Fibroblast of peridontal ligament (primary cell): ENCODE measurements around the gene FAM20C.

Experiments
- DNase-seq: peaks from one replicate; pipeline ENCODE4 v3.0.0-alpha.2; 2010; ENCODE audit errors: extremely low read depth

The FAM20C gene

DNA sequence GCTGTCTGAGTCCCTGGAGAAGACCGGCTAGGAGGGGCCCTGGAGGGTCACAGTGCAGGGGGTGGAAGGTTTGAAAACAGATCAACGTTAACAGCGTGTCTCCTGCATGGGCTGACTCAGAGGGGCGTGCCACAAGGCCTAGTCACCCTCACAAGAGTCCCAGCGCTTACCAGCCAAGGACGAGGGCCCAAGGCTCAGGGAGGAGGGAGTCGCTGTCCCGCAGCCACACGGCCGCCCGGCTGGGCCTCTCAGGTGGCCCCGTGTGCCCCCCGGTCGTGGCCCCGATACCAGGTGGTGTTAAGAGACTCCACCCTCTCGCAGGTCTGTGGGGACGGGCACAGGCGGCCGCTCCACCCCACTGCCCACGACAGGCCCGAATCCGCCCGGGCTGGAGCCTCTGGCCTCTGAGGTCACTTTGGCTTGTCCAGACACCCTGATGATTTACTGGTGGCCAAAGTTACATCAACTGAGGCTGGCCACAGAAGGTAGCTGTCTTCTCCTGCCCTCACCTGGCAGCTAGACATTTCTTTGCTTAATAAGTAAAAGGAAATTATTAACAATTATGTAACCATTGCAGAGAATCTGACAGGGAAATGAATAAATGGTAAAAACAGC, 34.0 kb downstream of the FAM20C start:
- no peak for DNase-seq

DNA sequence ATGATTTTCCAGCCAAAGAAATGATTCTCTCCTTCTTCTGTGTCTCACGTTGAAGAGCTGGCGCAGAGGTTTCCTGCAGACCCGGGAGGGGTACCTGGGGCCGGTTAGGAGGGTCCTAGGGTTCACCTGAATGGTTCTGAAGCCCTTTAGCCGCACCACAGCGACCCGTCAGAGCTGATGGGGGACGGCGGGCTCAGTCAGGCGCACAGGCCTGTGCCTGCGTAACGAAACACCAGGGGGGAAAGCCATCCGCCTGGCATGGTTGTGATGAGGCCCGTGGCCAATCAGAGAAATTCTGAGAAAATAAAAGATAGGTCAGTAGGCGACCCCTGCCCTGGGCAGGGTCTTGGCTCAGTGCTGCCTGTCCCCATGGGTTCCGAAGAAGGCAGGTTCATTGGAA, 35.6 kb downstream of the FAM20C start:
- no peak for DNase-seq

DNA sequence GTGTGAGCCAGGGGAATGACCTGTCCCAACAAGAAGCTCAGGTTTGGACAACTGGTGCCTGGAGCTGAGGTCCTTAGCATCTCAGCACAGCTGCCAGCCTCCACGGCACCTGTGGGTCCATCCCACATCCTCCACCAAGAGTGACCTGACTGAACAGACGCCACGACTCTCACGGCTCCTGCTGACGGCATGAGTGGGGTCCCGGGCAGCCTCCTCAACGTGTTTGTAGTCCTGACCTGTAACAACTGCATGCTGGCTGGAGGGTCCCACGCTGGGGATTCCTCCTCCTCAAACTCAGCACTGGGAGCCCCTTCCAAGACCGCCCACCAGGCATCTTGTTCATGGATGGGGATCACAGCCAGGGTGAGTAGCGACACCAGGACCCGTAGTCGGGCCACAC, 36.2 kb downstream of the FAM20C start:
- no peak for DNase-seq

DNA sequence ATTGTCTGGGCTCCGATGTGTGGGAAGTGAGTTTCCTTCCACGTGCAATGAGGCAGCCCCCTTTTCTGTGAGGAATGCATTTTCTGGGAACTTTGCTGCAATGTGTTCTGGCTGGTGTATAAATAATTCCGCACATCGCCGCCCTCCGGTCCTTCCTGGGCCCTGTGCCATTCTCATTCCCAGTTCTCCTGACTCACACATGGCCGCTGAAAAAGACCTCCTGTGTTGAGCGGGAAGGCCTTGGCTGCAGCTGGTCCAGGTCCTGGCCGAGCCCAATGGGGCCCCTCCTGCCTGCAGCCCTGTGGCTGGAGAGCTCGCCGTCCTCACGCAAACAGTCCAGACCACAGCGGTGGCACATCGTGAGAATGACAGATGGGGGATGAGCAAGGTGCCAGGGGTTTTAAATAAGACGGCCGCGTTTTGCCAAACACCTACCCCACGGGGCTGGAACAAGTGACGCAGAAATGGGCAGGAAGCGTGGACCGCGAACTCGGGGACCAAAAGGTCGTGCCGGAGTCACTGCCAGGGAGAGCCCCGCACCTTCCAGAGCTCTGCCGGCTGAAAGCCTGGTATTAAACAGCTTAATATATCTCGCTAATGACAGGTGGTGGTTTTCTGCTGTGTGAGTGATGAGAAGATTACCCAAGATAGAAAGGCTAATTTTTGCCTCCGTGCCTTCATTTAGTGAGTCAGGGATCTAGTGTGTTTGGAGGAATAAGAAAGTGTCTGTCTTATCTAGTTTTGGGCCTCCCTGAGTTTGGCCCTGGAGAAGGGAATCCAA, 37.0 kb downstream of the FAM20C start:
- peak; percentile 92 for DNase-seq

DNA sequence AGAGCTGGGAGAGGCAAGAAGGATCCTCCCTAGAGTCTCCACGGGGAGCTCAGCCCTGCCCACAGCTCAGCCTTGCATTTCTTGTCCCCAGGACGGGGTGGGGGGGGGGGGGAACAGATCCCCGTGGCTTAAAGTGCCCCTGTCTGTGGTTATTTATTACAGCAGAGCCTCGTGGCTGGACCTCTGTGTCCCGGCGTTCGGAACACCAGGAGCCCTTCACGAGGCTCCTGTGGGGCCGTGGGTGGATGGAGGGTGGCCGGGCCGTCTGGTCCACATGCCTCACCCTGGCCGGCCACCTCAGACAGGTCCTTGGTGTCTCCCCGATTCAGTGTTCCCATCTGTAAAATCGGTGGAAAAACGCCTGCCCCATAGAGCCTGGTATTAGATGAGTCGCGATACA, 37.9 kb downstream of the FAM20C start:
- DNase-seq: no peak

DNA sequence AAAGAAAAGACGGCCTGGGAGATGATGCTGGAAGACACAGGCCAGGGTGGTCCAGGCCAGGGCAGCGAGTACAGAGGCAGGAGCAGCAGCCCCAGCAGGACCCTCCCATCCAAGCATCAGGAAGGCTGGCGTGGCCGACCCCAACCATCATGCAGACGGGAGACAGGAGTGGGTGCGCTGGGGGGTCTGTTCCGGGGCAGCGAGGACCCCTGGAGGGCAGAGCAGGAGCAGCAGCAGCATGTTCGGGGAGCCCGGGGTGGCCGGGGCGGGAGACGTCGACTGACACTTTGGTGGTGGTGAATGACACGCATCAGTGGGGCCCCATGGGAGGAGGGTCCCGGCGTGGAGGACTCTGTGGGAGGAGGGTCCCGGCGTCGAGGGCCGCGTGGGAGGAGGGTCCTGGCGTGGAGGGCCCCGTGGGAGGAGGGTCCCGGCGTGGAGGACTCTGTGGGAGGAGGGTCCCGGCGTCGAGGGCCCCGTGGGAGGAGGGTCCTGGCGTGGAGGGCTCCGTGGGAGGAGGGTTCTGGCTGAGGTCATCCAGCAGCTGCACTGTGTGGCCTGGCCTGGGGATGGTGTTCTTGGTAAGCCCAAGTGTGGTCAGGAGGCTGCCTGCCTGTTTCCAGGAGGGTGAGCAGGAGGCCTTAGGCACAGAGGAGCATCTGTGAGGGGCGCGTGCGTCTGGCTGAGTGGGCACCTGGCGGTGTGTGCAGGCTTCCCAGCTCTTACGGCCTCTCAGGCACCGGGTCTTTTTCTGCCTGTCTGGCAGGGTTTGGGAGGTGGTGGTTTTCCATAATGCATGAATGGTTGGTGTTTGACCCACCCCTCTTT, 38.9 kb downstream of the FAM20C start:
- no peak for DNase-seq

DNA sequence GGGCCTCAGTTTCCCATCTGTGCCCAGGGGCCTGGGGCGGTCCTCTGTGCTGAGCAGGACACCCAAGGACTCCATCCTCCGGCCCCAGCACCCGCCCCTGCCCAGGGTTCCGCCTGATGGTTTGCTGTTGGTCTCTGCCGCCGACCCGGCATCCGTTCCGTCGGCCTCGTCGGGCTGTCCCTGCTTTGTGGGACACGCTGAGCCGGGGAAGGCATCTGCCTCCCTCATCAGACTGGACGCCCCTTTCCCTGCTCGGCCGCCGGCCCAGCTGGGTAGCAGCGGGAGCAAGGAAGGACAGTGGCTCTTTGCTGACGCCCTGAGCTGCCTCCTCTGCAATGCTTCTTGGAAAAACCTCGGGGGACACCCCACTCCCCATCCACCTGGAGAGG, 39.5 kb downstream of the FAM20C start:
- no peak for DNase-seq

DNA sequence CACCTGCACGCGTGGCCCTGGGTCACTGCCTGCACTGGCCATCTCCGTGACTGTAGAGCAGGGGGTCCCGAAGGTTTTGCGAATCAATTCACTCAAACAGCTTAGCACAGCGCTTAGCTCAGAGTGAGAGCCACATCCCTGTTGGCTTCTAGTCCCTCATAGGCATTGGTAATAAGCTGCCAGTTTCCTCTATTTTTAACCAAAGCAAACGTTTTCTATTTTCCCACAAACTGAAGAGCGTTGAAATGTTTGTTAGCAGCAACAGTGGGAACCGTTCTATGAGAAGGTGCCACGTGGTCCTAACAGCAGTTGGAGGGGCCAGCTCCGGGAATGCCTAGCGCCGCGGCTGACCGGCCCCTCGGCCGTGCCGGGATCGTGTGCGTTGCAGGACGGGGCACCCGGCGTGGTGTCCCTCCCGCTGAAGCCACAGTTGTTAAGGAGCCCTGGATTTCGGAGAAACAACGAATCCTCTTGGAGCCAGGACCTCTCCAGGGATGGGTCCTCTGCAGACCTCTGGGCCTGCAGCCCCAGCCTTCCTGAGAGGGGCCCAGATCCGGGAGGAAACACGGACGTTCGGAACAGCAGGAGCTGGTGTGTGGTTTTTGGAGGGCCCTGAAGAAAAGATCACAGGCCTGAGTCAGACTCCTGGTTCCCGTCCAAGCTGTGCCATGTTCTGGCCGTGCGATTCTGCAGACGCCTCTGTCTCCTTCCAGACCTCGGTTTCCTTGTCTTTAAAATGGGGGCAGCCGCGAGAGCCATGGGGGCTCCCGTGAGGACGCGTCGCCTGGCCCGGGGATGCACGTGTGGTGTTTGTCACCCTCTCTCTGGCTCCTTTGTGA, 40.3 kb downstream of the FAM20C start:
- peak; percentile 80 for DNase-seq

DNA sequence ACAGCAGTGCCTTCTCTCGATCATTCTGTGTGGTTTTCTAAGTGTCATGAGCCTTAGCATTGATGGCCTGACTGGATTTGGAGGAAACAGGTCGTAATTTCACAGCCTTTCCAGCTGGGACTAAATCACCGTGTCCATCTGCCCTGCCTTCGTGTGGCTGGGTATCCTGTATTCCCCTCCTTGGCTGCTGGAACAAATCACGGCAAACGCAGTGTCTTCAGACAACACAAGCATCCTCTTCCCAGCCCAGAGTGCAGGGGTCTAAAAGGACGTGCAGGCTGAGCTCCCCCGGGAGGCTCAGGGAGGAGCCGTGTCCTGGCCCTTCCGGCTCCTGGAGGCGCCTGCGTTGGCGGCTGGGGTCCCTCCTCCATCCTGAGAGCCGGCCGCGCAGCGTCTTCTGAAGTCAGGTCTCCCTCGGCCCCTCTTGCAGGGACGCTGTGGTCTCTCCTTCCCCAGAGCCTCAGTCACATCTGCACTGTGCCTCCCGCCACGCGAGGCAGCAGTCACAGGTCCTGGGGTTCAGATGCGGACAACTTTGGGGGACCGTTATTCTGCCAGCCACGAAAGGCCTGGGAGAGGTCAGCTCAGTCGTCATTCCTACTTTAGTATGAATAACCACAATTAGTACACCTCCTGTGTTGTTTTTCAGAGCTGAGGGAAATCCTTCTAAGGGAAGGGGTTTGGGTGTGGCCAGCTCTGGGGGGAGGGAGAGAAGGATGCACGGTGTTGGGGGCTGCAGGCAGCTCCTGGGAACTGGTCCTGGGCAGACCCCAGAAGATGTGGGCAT, 41.1 kb downstream of the FAM20C start:
- no peak for DNase-seq

DNA sequence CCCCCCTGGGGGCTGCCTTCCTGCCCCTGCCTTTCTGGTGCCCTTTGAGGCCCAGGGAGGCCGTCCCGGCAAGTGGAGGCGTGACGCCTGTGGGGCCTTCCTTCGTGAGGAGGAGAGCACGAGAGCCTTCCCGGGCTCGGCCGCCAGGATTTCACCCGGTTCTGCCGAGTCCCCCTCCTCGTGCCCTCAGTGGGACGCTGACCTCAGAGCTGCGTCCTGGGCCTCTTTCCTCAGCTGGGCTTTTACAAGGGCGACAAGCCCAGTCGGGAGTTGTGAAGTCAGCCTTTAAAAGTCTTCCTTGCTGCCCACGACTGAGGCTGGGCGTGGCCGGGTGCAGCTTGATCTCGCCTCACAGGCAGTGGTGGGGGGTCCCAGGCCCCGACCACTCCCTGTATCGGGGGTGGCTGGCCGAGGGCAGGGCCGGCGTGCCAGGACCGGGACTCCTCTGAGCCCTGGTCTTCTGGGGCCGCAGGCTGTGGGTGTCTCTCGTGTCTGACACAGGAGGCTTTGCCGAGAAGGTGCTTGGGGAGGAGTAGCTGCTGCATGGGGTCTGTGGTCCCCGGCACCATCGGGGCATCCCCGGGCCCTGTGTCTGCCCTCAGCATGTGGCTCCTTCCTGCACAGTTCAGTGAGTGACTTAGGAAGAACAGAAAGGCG, 41.8 kb downstream of the FAM20C start:
- no peak for DNase-seq

DNA sequence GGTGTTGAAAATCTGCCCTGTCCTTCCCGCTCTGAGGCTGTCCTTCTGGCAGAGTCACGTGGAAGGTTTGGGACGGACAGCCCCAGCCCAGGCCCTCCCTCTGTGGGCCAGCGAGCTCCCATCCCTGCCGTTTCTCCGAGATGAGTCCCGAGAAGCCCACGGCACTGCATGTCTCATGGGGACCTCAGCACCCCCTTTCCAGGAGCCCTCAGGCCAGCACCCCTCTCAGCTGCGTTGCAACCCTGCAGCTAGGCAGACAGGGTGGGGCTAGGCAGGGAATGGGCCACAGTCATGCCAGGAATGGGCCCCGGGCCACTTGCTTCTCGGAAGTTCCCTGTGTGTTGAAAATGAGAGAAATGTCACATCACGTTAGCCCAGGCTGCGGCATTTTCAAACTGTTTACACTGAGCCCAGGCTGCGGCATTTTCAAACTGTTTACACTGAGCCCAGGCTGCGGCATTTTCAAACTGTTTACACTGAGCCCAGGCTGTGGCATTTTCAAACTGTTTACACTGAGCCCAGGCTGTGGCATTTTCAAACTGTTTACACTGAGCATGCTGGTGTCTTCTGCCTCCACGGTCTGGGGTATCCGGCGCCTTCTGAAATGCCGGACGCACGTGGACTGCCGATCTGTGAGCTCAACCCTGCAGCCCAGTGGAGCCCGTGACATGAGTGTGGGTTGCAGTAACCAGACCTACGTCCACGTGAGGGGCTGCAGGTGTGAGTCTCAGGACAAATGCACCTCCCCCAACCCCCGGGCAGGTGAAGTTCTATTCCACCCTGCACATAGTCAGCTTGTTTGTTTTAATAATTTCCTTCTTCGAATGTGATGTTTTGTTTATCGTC, 42.6 kb downstream of the FAM20C start:
- DNase-seq: peak; percentile 69

DNA sequence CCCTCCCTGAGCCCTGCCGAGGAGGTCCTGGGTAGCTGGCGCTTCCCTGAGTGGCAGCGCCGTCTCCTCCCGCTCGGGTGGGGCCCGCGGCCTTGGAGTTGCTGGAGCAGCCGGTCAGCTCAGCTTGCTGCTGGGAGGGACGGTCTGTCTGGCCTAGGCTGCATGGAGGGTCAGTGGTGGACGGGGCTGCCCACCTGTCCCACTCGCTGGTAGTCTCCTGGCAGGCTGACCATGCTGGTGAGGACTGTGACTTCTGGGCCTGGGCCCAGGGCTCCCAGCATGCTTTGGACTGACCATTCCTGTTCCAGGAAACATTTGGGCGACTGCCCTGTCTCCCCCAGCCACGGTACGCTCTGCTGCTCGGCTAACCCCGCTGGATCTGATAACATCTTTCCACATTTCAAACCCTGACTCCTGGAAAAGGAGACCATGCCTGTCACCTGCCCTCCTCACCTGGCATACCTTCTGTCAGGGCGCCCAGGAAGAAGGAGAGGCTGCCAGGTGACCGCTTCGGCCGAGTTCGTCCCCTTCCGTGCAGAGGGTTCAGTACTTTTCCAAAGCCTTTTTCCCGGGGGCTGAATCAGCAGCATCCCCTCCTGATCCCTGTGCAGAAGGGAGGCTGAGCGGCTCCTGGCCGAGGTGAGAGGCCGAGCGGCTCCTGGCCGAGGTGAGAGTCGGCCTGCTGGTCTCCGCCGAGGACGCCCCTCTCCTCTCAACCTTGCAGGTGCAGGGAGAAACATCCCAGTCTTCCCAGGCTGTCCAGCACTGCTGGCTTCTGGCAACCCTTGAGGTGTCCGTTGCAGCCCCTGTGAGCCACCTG, 43.4 kb downstream of the FAM20C start:
- DNase-seq: no peak

DNA sequence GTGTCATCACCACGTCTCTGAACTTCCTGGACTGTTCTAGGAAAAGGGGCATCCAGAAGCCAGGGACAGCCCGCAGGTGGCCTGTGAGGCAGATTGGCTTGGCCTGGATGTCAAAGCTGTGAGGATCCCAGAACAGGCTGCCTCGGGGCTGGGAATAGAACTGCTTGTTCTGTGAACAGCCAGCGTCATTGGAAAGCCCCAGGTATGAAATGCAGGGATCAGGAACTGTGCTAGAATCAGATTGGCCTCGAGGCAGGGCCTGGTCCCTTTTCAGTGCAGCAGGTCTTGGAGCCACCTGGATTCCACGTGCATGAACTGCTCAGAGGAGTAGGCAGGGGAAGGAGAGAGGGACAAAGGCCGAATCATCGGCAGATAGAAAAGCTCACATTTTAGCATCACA, 44.6 kb downstream of the FAM20C start:
- DNase-seq: no peak

DNA sequence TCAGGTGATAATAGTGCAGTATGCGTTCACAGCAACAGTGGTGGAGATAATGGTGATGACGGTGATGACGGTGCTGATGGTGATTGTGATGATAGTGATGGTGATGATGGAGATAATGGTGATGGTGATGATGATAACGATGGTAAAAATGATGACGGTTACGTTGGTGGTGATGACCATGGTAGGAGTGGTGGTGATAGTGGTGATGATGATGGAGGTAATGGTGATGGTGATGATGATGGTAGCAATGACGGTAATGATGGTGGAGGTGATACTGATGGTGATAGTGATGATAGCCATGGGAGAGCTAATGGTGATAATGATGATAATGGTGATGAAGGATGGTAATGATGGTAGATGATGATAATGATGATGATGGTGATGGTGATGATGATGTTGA, 45.0 kb downstream of the FAM20C start:
- no peak for DNase-seq

DNA sequence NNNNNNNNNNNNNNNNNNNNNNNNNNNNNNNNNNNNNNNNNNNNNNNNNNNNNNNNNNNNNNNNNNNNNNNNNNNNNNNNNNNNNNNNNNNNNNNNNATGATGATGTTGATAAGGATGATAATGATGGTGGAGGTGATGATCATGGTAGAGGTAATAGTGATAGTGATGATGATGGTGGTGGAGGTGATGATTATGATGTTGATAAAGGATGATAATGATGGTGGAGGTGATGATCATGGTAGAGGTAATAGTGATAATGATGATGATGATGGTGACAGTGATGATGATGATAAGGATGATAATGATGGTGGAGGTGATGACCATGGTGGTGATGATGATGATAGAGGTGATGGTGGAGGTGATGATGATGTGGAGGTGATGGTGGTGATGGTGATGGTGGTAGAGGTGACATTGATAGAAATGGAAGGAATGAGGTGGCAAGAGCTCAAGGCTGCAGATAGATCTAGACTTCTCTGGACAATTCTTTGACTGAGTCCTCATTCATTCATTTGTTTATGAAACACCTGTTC, 47.8 kb downstream of the FAM20C start:
- no peak for DNase-seq

DNA sequence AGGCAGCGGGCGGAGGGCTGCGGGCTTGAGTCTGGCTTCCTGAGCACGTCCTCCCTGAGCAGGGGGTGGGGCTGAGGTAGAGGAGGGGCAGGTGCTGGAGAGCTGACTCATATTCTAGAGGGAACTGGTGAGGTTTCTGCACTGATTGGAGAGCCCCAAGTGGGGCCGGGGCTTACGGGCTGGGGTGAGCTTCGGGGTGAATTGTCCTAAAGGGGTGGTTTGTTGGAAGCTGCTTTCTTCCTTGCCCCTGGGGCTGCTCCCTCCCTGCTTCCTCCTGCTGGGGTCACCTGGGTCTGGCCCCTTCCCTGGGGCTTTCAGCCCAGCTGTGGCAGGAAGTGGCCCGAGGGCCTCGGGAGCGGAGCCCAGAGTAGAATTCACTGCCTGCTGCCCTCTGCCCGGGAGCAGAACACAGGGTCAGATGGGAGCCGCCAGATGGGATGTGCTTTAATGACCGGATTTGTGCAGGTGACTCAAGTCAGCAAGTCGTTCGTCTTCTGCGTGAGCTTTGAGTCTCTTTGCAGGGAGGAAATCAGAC, 48.6 kb downstream of the FAM20C start:
- DNase-seq: no peak

DNA sequence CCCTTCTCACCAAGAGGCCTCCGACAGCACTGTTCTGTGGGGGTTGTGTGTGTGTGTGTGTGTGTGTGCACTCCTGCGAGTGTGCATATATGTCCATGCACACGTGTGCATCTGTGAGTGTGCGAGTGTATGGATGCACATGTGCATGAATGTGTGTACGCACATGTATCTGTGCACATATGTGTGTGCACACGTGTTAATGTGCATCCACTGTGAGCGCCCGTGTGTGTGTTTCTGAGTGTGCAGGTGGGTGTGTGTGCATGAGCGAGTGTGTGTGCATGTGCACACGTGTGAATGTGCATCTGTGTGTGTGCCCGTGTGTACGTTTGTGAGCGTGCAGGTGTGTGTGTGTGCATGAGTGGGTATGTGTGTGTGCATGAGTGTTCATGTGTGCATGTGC, 49.1 kb downstream of the FAM20C start:
- no peak for DNase-seq
